Smooth muscle cell (in vitro differentiated cells): ENCODE results near the gene CYP2S1. TPM values are rescaled to one million over a fixed set of nuclear protein-coding genes. Genes with fewer than 3 reads are reported as not detected.

Experiments used
- DNase-seq: peaks from one replicate; lab custom pipeline; 2025; ENCODE audit not compliant: unreplicated experiment; lab: John Stamatoyannopoulos, UW
- H2AFZ ChIP-seq: fragments of 200-600 bp; sonication (generic); 2 replicates; pipeline ENCODE4 v1.6.0; 2016; ENCODE audit warnings: antibody characterized with exemption, low read depth, mild to moderate bottlenecking
- H3F3A ChIP-seq: fragments of 200-600 bp; sonication (generic); 2 replicates; pipeline ENCODE4 v1.6.0; 2017; ENCODE audit warnings: antibody characterized with exemption, low read depth
- H3K27ac ChIP-seq: fragments of 200-600 bp; sonication (generic); 2 replicates; pipeline ENCODE4 v1.5.1; 2016; ENCODE audit warnings: low read depth, mild to moderate bottlenecking
- H3K27me3 ChIP-seq: fragments of 200-600 bp; sonication (generic); 2 replicates; pipeline ENCODE4 v1.6.1; 2016; ENCODE audit warnings: low read depth, mild to moderate bottlenecking
- H3K36me3 ChIP-seq: fragments of 200-600 bp; sonication (generic); 2 replicates; pipeline ENCODE4 v1.5.1; 2016; ENCODE audit warnings: low read depth
- H3K4me1 ChIP-seq: fragments of 200-600 bp; sonication (generic); 2 replicates; pipeline ENCODE4 v1.5.1; 2016; ENCODE audit warnings: low read depth
- H3K4me2 ChIP-seq: fragments of 200-600 bp; sonication (generic); 2 replicates; pipeline ENCODE4 v1.6.0; 2016; ENCODE audit warnings: mild to moderate bottlenecking
- H3K4me3 ChIP-seq: fragments of 200-600 bp; sonication (generic); 2 replicates; pipeline ENCODE4 v1.5.1; 2016; ENCODE audit warnings: mild to moderate bottlenecking
- H3K79me2 ChIP-seq: fragments of 200-600 bp; sonication (generic); 2 replicates; pipeline ENCODE4 v1.6.0; 2016; ENCODE audit warnings: low read depth, mild to moderate bottlenecking
- H3K9ac ChIP-seq: fragments of 200-600 bp; sonication (generic); 2 replicates; pipeline ENCODE4 v1.6.0; 2016; ENCODE audit warnings: low read depth
- H3K9me3 ChIP-seq: fragments of 200-600 bp; sonication (generic); replicated peaks from 2 replicates; pipeline ENCODE4 v1.5.1; 2016; ENCODE audit warnings: low read depth
- H4K20me1 ChIP-seq: fragments of 200-600 bp; sonication (generic); 2 replicates; pipeline ENCODE4 v1.6.0; 2016; ENCODE audit warnings: low read depth
- WGBS: methylation state at CpG from one replicate; pipeline ENCODE4 v1.1.7; 2016; ENCODE audit warnings: low lambda C conversion rate; 5-methylcytosine and 5-hydroxymethylcytosine counted together
- polyA plus RNA-seq: library from polyadenylated mRNA; unstranded; fragments of >200 nt; fragmentation: Nextera tagmentation; extraction: Ambion mirVana; gene quantifications from 2 replicates; pipeline ENCODE4 v1.2.1, GENCODE V29; 2016
- total RNA-seq: library from RNA; depleted of rRNA; stranded (reverse); fragments of >200 nt; gene quantifications from 2 replicates; pipeline ENCODE4 v1.2.3, GENCODE V29; 2014
- TF ChIP-seq, protein P1 (sequence below): fragments of 200-600 bp; sonication (generic); IDR thresholded peaks from 2 replicates; pipeline ENCODE4 v1.5.1; 2017; ENCODE audit warnings: borderline replicate concordance, mild to moderate bottlenecking, antibody characterized with exemption; ENCODE audit not compliant: insufficient read depth, poor library complexity, severe bottlenecking

CYP2S1 gene
- total and polyA plus RNA-seq, 2 experiments from 2014 or later, result 0.18 to 1.8 TPM

DNA sequence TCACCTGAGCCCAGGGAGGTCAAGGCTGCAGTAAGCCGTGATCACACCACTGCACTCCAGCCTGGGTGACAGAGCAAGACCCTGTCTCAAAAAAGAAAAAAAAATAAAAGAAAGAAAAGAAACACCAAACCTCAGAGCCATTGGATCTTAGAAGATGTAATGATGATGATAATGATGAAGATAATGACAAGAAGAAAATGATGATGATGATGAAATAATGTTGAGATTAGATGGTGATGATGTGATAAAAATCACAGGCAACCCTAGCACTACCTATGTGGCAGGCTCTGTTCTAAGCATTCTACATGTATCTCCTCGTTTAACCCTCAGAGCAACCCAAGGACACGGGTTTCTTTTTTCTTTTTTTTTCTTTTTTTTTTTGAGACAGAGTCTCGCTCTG, 51.1 kb downstream of the CYP2S1 start:
- Histone ChIP-seq H3K4me1 (no peaks in the 10 kb centered on the region), H3K79me2 (no peaks in the 10 kb centered on the region), H3K9ac (no peak overlapping the region), H3K9me3 (no peaks in the 10 kb centered on the region), H3K27me3 (no peaks in the 10 kb centered on the region), H3K4me2 (no peak overlapping the region), H2AFZ (no peak overlapping the region), H3K36me3 (peaks cover 10% of the 10 kb centered on the region), H4K20me1 (no peaks in the 10 kb centered on the region), H3K4me3 (no peak overlapping the region), H3K27ac (no peak overlapping the region), H3F3A (no peaks in the 10 kb centered on the region)
- TF ChIP-seq, protein P1, sequence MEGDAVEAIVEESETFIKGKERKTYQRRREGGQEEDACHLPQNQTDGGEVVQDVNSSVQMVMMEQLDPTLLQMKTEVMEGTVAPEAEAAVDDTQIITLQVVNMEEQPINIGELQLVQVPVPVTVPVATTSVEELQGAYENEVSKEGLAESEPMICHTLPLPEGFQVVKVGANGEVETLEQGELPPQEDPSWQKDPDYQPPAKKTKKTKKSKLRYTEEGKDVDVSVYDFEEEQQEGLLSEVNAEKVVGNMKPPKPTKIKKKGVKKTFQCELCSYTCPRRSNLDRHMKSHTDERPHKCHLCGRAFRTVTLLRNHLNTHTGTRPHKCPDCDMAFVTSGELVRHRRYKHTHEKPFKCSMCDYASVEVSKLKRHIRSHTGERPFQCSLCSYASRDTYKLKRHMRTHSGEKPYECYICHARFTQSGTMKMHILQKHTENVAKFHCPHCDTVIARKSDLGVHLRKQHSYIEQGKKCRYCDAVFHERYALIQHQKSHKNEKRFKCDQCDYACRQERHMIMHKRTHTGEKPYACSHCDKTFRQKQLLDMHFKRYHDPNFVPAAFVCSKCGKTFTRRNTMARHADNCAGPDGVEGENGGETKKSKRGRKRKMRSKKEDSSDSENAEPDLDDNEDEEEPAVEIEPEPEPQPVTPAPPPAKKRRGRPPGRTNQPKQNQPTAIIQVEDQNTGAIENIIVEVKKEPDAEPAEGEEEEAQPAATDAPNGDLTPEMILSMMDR, result no peak
- 96% methylated on average over 4 of the region's 4 CpGs for WGBS
- no peak for DNase-seq

DNA sequence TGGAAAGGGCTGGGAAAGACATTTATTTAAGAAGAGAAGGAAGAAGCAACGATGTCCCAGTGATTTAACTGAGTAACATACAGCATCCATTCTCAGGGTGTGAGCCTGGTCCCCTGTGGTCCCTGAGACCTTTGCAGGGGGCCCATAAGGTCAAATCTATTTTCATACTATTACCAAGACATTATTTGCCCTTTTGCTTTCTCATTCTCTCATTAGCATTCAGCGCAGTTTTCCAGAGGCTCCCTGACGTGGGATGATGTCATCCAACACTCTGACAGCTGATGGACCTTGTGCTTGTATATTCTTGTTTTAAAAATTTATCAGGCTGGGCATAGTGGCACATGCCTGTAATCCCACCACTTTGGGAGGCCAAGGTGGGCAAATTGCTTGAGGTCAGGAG, 52.8 kb downstream of the CYP2S1 start:
- Histone ChIP-seq H3K79me2 (no peaks in the 10 kb centered on the region), H3F3A (no peaks in the 10 kb centered on the region), H3K27ac (no peak overlapping the region), H3K9ac (no peak overlapping the region), H3K4me1 (no peaks in the 10 kb centered on the region), H3K27me3 (no peaks in the 10 kb centered on the region), H4K20me1 (no peaks in the 10 kb centered on the region), H3K9me3 (no peaks in the 10 kb centered on the region), H3K4me2 (no peak overlapping the region), H2AFZ (no peak overlapping the region), H3K4me3 (no peak overlapping the region), H3K36me3 (peaks cover 10% of the 10 kb centered on the region)
- DNase-seq, result no peak
- TF ChIP-seq, protein P1, result no peak
- 95% methylated on average over 3 of the region's 3 CpGs for WGBS

DNA sequence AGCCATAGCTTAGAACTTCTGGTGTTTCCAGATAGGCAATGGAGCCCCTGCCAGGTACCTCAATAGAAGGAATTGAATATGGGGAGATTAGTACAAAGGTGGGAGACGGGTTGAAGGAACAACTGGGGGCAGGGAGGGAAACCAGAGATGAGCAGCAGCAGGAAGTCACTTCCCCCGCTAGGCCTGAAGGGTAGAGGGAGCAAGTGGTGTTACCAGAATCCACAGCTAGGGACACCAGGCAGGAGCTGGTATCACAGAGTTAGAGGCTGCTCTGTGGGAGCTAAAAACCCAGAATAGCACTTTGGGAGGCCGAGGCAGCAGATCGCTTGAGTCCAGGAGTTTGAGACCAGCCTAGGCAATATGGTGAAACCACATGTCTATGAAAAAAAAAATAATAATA, 55.9 kb downstream of the CYP2S1 start:
- Histone ChIP-seq H2AFZ (no peak overlapping the region), H3K79me2 (no peaks in the 10 kb centered on the region), H3K4me1 (no peaks in the 10 kb centered on the region), H3K27me3 (no peaks in the 10 kb centered on the region), H3F3A (no peaks in the 10 kb centered on the region), H4K20me1 (no peaks in the 10 kb centered on the region), H3K4me3 (no peak overlapping the region), H3K4me2 (no peak overlapping the region), H3K9me3 (no peaks in the 10 kb centered on the region), H3K36me3 (peaks cover 6% of the 10 kb centered on the region), H3K27ac (no peak overlapping the region), H3K9ac (no peak overlapping the region)
- WGBS, result 99% methylated on average over 4 of the region's 4 CpGs
- no peak for DNase-seq
- TF ChIP-seq, protein P1, result no peak

DNA sequence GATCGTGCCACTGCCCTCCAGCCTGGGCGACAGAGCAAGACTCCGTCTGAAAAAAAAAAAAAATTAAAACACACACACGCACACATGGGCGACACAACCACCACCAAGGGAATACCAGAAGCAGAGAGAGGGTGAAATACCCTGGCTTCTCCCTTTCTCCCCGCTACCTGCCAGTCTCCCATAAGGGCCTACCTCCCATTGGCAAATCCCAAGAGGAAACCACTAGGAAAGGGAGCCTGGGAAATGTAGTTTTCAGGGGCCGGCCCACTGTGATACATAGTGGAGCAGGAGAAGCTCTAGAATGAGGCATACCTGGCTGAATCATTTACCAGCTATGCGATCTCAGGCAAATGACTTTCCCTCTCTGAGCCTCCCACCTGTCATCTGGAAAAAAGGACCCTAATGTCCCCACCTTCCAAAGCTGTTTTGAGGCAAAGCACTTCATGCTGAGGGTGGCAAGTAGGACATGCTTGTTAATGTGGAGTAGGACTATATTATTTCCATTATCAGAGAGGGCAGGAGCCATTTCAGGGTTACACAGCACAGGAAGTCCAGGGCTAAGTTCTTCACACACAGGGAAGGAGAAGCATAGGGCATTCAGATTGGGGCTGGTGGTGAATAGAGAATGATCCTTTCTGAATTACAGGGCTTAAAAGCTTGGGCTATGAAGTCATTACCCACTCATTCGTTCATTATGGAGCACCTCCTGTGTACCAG, 56.8 kb downstream of the CYP2S1 start:
- H3K4me1 ChIP-seq, result no peaks in the 10 kb centered on the region
- TF ChIP-seq, protein P1, result no peak
- H3K79me2 ChIP-seq, result no peaks in the 10 kb centered on the region
- no peak for DNase-seq
- H3K4me2 ChIP-seq, result no peak overlapping the region
- H3K27me3 ChIP-seq, result no peaks in the 10 kb centered on the region
- WGBS, result 99% methylated on average over 9 of the region's 9 CpGs
- no peaks in the 10 kb centered on the region for H3F3A ChIP-seq
- no peak overlapping the region for H3K9ac ChIP-seq
- no peak overlapping the region for H3K27ac ChIP-seq
- H2AFZ ChIP-seq, result no peak overlapping the region
- no peaks in the 10 kb centered on the region for H4K20me1 ChIP-seq
- peaks cover 6% of the 10 kb centered on the region for H3K36me3 ChIP-seq
- no peak overlapping the region for H3K4me3 ChIP-seq
- no peaks in the 10 kb centered on the region for H3K9me3 ChIP-seq
